Measurements from ENCODE around the gene CYP4A22.
A peak's percentile ranks its signal among the peaks of the same experiment; 100 is the strongest.
"Not testable (repeated sequence)": the region's sequence is repeated elsewhere in the genome, so short reads cannot be mapped to it uniquely, and the experiment has no call there.

The CYP4A22 gene

GRCh38 chr1:47157957-47158356 is 20.7 kb downstream of the CYP4A22 start:
- H3K4me1 ChIP-seq (ENCODE audit: control insufficient read depth, insufficient read depth, low read length); H3K9me3 ChIP-seq (ENCODE audit: control insufficient read depth in 2 of 2, low read length in 2 of 2); H3K4me3 ChIP-seq (ENCODE audit: low read length in 2 of 2); H3K9ac ChIP-seq (ENCODE audit: low read length in 2 of 2); H3K27ac ChIP-seq (ENCODE audit: low read length); H3K36me3 ChIP-seq (ENCODE audit: control insufficient read depth in 2 of 2, insufficient read depth in 2 of 2, low read length in 2 of 2); H3K27me3 ChIP-seq (ENCODE audit: control insufficient read depth in 1 of 2, insufficient read depth in 2 of 2, low read length in 2 of 2): not testable (repeated sequence)

- Histone ChIP-seq H3K27ac (ENCODE audit: low read length) (no peak overlapping the region), H3K9me3 (ENCODE audit: control insufficient read depth in 2 of 2, low read length in 2 of 2) (no peaks in the 10 kb centered on the region), H3K27me3 (ENCODE audit: control insufficient read depth in 1 of 2, insufficient read depth in 2 of 2, low read length in 2 of 2) (no peaks in the 10 kb centered on the region), H3K36me3 (ENCODE audit: control insufficient read depth in 2 of 2, insufficient read depth in 2 of 2, low read length in 2 of 2) (no peaks in the 10 kb centered on the region), H3K4me1 (ENCODE audit: control insufficient read depth, insufficient read depth, low read length) (no peaks in the 10 kb centered on the region), H3K4me3 (ENCODE audit: low read length in 2 of 2) (no peak overlapping the region), H3K9ac (ENCODE audit: low read length in 2 of 2) (no peak overlapping the region)
Measured at GRCh38 chr1:47160716-47161115, 23.5 kb downstream of the CYP4A22 start.

GRCh38 chr1:47161298-47162040 is 24.2 kb downstream of the CYP4A22 start:
- no peaks in the 10 kb centered on the region for H3K9me3 ChIP-seq (ENCODE audit: control insufficient read depth in 2 of 2, low read length in 2 of 2)
- no peak overlapping the region for H3K9ac ChIP-seq (ENCODE audit: low read length in 2 of 2)

GRCh38 chr1:47164552-47164951 is 27.3 kb downstream of the CYP4A22 start:
- Histone ChIP-seq H3K27ac (ENCODE audit: low read length) (no peak overlapping the region), H3K4me1 (ENCODE audit: control insufficient read depth, insufficient read depth, low read length) (no peaks in the 10 kb centered on the region), H3K36me3 (ENCODE audit: control insufficient read depth in 2 of 2, insufficient read depth in 2 of 2, low read length in 2 of 2) (no peaks in the 10 kb centered on the region), H3K27me3 (ENCODE audit: control insufficient read depth in 1 of 2, insufficient read depth in 2 of 2, low read length in 2 of 2) (no peaks in the 10 kb centered on the region), H3K9me3 (ENCODE audit: control insufficient read depth in 2 of 2, low read length in 2 of 2) (no peaks in the 10 kb centered on the region), H3K4me3 (ENCODE audit: low read length in 2 of 2) (no peak overlapping the region), H3K9ac (ENCODE audit: low read length in 2 of 2) (no peak overlapping the region)

More at GRCh38 chr1:47161298-47162040, 24.2 kb downstream of the CYP4A22 start:
- Histone ChIP-seq H3K36me3 (ENCODE audit: control insufficient read depth in 2 of 2, insufficient read depth in 2 of 2, low read length in 2 of 2) (no peaks in the 10 kb centered on the region), H3K27me3 (ENCODE audit: control insufficient read depth in 1 of 2, insufficient read depth in 2 of 2, low read length in 2 of 2) (no peaks in the 10 kb centered on the region), H3K4me3 (ENCODE audit: low read length in 2 of 2) (no peak overlapping the region), H3K4me1 (ENCODE audit: control insufficient read depth, insufficient read depth, low read length) (no peaks in the 10 kb centered on the region), H3K27ac (ENCODE audit: low read length) (no peak overlapping the region)

- Histone ChIP-seq H3K27me3 (ENCODE audit: control insufficient read depth in 1 of 2, insufficient read depth in 2 of 2, low read length in 2 of 2) (peaks cover 3 to 19% of the 10 kb centered on the region in 2 donors), H3K27ac (ENCODE audit: low read length) (no peak overlapping the region), H3K36me3 (ENCODE audit: control insufficient read depth in 2 of 2, insufficient read depth in 2 of 2, low read length in 2 of 2) (no peaks in the 10 kb centered on the region), H3K4me3 (ENCODE audit: low read length in 2 of 2) (no peak overlapping the region), H3K9ac (ENCODE audit: low read length in 2 of 2) (no peak overlapping the region), H3K9me3 (ENCODE audit: control insufficient read depth in 2 of 2, low read length in 2 of 2) (peaks cover 0 to 7% of the 10 kb centered on the region in 2 donors), H3K4me1 (ENCODE audit: control insufficient read depth, insufficient read depth, low read length) (no peaks in the 10 kb centered on the region)
Measured at GRCh38 chr1:47172782-47173181, 35.5 kb downstream of the CYP4A22 start.

GRCh38 chr1:47174656-47175020 is 37.4 kb downstream of the CYP4A22 start:
- Histone ChIP-seq H3K27ac (ENCODE audit: low read length) (no peak overlapping the region), H3K4me3 (ENCODE audit: low read length in 2 of 2) (no peak overlapping the region), H3K4me1 (ENCODE audit: control insufficient read depth, insufficient read depth, low read length) (peaks cover 4% of the 10 kb centered on the region), H3K27me3 (ENCODE audit: control insufficient read depth in 1 of 2, insufficient read depth in 2 of 2, low read length in 2 of 2) (peaks cover 3 to 19% of the 10 kb centered on the region in 2 donors), H3K9ac (ENCODE audit: low read length in 2 of 2) (no peak overlapping the region), H3K9me3 (ENCODE audit: control insufficient read depth in 2 of 2, low read length in 2 of 2) (peaks cover 0 to 7% of the 10 kb centered on the region in 2 donors), H3K36me3 (ENCODE audit: control insufficient read depth in 2 of 2, insufficient read depth in 2 of 2, low read length in 2 of 2) (no peaks in the 10 kb centered on the region)

GRCh38 chr1:47175227-47175934 is 38.1 kb downstream of the CYP4A22 start:
- H3K4me1 ChIP-seq (ENCODE audit: control insufficient read depth, insufficient read depth, low read length), result peaks cover 12% of the 10 kb centered on the region
- peaks cover 0 to 7% of the 10 kb centered on the region in 2 donors for H3K9me3 ChIP-seq (ENCODE audit: control insufficient read depth in 2 of 2, low read length in 2 of 2)
- no peak overlapping the region for H3K27ac ChIP-seq (ENCODE audit: low read length)
- H3K36me3 ChIP-seq (ENCODE audit: control insufficient read depth in 2 of 2, insufficient read depth in 2 of 2, low read length in 2 of 2), result no peaks in the 10 kb centered on the region
- H3K4me3 ChIP-seq (ENCODE audit: low read length in 2 of 2), result peak overlapping the region in 1 of 2 donors; percentile 22
- peaks cover 3 to 23% of the 10 kb centered on the region in 2 donors for H3K27me3 ChIP-seq (ENCODE audit: control insufficient read depth in 1 of 2, insufficient read depth in 2 of 2, low read length in 2 of 2)
- no peak overlapping the region for H3K9ac ChIP-seq (ENCODE audit: low read length in 2 of 2)

- H3K9ac ChIP-seq (ENCODE audit: low read length in 2 of 2), result no peak overlapping the region
- peaks cover 12 to 38% of the 10 kb centered on the region in 2 donors for H3K27me3 ChIP-seq (ENCODE audit: control insufficient read depth in 1 of 2, insufficient read depth in 2 of 2, low read length in 2 of 2)
- H3K4me1 ChIP-seq (ENCODE audit: control insufficient read depth, insufficient read depth, low read length), result peaks cover 12% of the 10 kb centered on the region
- no peaks in the 10 kb centered on the region for H3K36me3 ChIP-seq (ENCODE audit: control insufficient read depth in 2 of 2, insufficient read depth in 2 of 2, low read length in 2 of 2)
- H3K9me3 ChIP-seq (ENCODE audit: control insufficient read depth in 2 of 2, low read length in 2 of 2), result peaks cover 0 to under 1% of the 10 kb centered on the region in 2 donors
- no peak overlapping the region for H3K4me3 ChIP-seq (ENCODE audit: low read length in 2 of 2)
- H3K27ac ChIP-seq (ENCODE audit: low read length), result no peak overlapping the region
Measured at GRCh38 chr1:47178020-47178419, 40.8 kb downstream of the CYP4A22 start.

- Histone ChIP-seq H3K27me3 (ENCODE audit: control insufficient read depth in 1 of 2, insufficient read depth in 2 of 2, low read length in 2 of 2) (peaks cover 12 to 44% of the 10 kb centered on the region in 2 donors), H3K4me3 (ENCODE audit: low read length in 2 of 2) (peak overlapping the region in 1 of 2 donors; percentile 79), H3K27ac (ENCODE audit: low read length) (no peak overlapping the region), H3K9ac (ENCODE audit: low read length in 2 of 2) (no peak overlapping the region), H3K9me3 (ENCODE audit: control insufficient read depth in 2 of 2, low read length in 2 of 2) (no peaks in the 10 kb centered on the region), H3K36me3 (ENCODE audit: control insufficient read depth in 2 of 2, insufficient read depth in 2 of 2, low read length in 2 of 2) (no peaks in the 10 kb centered on the region), H3K4me1 (ENCODE audit: control insufficient read depth, insufficient read depth, low read length) (peaks cover 12% of the 10 kb centered on the region)
Measured at GRCh38 chr1:47178654-47179016, 41.4 kb downstream of the CYP4A22 start.

- Histone ChIP-seq H3K36me3 (ENCODE audit: control insufficient read depth in 2 of 2, insufficient read depth in 2 of 2, low read length in 2 of 2) (no peaks in the 10 kb centered on the region), H3K4me1 (ENCODE audit: control insufficient read depth, insufficient read depth, low read length) (peaks cover 12% of the 10 kb centered on the region), H3K27ac (ENCODE audit: low read length) (no peak overlapping the region), H3K9ac (ENCODE audit: low read length in 2 of 2) (peak overlapping the region; percentile 20 to 47), H3K4me3 (ENCODE audit: low read length in 2 of 2) (peak overlapping the region; percentile 70 to 79), H3K9me3 (ENCODE audit: control insufficient read depth in 2 of 2, low read length in 2 of 2) (no peaks in the 10 kb centered on the region), H3K27me3 (ENCODE audit: control insufficient read depth in 1 of 2, insufficient read depth in 2 of 2, low read length in 2 of 2) (peaks cover 12 to 44% of the 10 kb centered on the region in 2 donors)
Measured at GRCh38 chr1:47179017-47179987, 42.1 kb downstream of the CYP4A22 start.
